ENCODE measurements around the gene SHOX.

DNA sequence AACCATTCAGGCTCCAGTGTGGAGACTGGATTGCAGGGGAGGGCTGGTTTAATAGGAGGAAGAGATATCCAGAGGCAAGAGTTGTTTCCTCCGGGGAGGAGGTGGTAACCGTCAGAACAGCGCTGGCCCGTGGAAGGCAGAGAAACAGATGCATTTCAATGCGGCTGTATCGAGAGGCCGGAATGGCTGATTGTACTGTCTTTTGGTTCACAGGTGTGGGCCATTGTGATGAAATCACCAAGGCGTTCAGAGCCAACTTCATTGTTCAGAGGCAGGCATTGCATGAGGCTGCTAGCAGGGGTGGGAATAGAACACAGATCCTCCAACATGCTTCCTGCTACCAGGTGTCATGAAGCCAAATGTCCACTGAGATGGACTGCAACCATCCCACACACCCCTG, 53.0 kb downstream of the SHOX start:
- TF ChIP-seq, protein P1, sequence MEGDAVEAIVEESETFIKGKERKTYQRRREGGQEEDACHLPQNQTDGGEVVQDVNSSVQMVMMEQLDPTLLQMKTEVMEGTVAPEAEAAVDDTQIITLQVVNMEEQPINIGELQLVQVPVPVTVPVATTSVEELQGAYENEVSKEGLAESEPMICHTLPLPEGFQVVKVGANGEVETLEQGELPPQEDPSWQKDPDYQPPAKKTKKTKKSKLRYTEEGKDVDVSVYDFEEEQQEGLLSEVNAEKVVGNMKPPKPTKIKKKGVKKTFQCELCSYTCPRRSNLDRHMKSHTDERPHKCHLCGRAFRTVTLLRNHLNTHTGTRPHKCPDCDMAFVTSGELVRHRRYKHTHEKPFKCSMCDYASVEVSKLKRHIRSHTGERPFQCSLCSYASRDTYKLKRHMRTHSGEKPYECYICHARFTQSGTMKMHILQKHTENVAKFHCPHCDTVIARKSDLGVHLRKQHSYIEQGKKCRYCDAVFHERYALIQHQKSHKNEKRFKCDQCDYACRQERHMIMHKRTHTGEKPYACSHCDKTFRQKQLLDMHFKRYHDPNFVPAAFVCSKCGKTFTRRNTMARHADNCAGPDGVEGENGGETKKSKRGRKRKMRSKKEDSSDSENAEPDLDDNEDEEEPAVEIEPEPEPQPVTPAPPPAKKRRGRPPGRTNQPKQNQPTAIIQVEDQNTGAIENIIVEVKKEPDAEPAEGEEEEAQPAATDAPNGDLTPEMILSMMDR (optimal IDR thresholded peaks at IDR 0.05 in 1 of 3, IDR thresholded peaks at IDR 0.05 in 1 of 3, conservative IDR thresholded peaks at IDR 0.05 in 1 of 3; ENCODE audit: extremely low read depth in 1 of 3, insufficient read depth in 2 of 3, low read length in 3 of 3) = no peak
- no peak for TF ChIP-seq EZH2 (IDR thresholded peaks at IDR 0.05; ENCODE audit: low read length)

Measured in keratinocyte (primary cell).